OCI-LY7 (cell line): ENCODE measurements around the gene DDB1.

Source experiments
- EZH2phosphoT487 ChIP-seq: fragments of 200-600 bp; sonication (generic); IDR thresholded peaks from 2 replicates; pipeline ENCODE4 v1.6.1; 2018; ENCODE audit warnings: low read depth, borderline replicate concordance, mild to moderate bottlenecking, mixed run types, antibody characterized with exemption, low read length, moderate library complexity, mixed read lengths
- TF ChIP-seq, protein P1 (sequence below): fragments of 200-600 bp; sonication (generic); conservative IDR thresholded peaks from 2 replicates; pipeline ENCODE4 v1.5.1; 2014; ENCODE audit warnings: mild to moderate bottlenecking, antibody characterized with exemption, low read length, moderate library complexity, mixed read lengths

DNA sequence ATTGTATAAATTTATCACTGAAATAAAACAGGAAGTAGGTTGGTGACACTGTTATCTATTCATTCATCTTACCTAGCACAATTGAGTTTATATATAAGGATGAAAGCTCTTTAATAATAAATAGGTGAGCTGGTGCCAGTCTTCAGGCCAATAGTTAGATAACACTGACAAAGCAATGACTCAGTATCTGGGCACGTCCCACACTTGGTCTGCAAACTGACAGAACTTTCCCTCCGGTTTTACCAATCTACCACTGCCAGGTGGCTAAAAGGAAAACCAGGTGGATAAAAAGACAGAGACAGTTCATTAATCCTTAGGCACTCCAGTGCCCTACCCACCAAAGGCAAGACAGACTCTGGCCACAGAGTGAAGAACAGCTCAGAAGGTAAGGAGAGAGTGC lies 17.6 kb downstream of the DDB1 start:
- TF ChIP-seq, protein P1, sequence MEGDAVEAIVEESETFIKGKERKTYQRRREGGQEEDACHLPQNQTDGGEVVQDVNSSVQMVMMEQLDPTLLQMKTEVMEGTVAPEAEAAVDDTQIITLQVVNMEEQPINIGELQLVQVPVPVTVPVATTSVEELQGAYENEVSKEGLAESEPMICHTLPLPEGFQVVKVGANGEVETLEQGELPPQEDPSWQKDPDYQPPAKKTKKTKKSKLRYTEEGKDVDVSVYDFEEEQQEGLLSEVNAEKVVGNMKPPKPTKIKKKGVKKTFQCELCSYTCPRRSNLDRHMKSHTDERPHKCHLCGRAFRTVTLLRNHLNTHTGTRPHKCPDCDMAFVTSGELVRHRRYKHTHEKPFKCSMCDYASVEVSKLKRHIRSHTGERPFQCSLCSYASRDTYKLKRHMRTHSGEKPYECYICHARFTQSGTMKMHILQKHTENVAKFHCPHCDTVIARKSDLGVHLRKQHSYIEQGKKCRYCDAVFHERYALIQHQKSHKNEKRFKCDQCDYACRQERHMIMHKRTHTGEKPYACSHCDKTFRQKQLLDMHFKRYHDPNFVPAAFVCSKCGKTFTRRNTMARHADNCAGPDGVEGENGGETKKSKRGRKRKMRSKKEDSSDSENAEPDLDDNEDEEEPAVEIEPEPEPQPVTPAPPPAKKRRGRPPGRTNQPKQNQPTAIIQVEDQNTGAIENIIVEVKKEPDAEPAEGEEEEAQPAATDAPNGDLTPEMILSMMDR, result no peak
- TF ChIP-seq EZH2phosphoT487, result no peak
